Neuron (in vitro differentiated cells): ENCODE data around the gene CMIP.
A peak's percentile ranks its signal among the peaks of the same experiment; 100 is the strongest.
"Not testable (repeated sequence)": the region's sequence is repeated elsewhere in the genome, so short reads cannot be mapped to it uniquely, and the experiment has no call there.

Source experiments
- H2AFZ ChIP-seq: one replicate; pipeline ENCODE4 v1.6.1; 2013; ENCODE audit warnings: low read depth, mild to moderate bottlenecking, inconsistent platforms, low read length, moderate library complexity
- H3K27me3 ChIP-seq: one replicate; pipeline ENCODE4 v1.6.1; 2013; ENCODE audit warnings: low read length; ENCODE audit not compliant: insufficient read depth
- H3K36me3 ChIP-seq: one replicate; pipeline ENCODE4 v1.6.1; 2013; ENCODE audit warnings: low read length; ENCODE audit not compliant: insufficient read depth
- H3K4me1 ChIP-seq: one replicate; pipeline ENCODE4 v1.6.1; 2013; ENCODE audit warnings: low read length; ENCODE audit not compliant: insufficient read depth
- H3K4me3 ChIP-seq: 2 replicates; pipeline ENCODE4 v1.5.1; 2013; ENCODE audit warnings: mild to moderate bottlenecking, low read length, moderate library complexity
- H3K9me3 ChIP-seq: one replicate; pipeline ENCODE4 v1.6.1; 2013; ENCODE audit warnings: low read length

The CMIP gene

GRCh38 chr16:81737885-81738536 lies 293.4 kb downstream of the CMIP start:
- Histone ChIP-seq H3K36me3 (no peaks in the 10 kb centered on the region), H3K9me3 (no peaks in the 10 kb centered on the region), H3K27me3 (no peaks in the 10 kb centered on the region), H3K4me3 (no peak overlapping the region), H3K4me1 (no peaks in the 10 kb centered on the region), H2AFZ (no peak overlapping the region)

DNA sequence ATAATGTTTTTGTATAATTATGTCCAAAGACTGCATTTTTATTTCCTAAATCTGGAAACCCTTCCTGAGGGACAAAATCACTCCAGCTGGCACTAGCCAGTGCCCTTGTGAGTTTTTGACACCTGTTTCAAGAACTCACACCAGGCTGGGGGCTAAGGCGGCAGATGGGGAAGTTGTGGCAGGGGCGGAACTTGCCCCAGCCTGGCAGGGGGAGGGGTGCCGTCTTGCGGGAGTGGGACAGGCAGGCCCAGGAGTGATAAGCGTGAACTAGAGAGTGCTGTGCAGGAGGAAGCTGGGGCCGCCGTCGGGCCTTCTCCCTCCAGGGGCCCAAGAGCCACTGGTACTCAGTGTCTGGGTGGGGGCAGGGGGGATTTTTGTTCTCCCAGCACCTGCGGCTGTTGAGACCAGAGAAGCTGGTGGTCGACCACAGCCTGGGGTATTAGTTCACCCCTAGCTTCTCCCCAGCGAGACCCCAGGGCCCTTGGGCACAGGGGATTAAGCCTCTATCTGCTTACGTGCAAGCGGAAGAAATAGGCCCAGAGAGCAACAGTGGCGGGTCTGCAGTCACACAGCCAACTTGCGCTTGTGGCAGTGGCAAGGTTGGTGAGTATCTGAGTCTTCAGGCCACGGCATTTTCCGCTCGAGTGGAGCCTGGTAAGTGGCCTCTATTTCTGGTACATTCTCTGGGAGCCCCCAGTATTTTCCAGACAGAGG lies 294.3 kb downstream of the CMIP start:
- no peaks in the 10 kb centered on the region for H3K27me3 ChIP-seq
- H3K4me1 ChIP-seq = no peaks in the 10 kb centered on the region
- no peak overlapping the region for H3K4me3 ChIP-seq
- H3K36me3 ChIP-seq = no peaks in the 10 kb centered on the region
- no peak overlapping the region for H2AFZ ChIP-seq
- no peaks in the 10 kb centered on the region for H3K9me3 ChIP-seq

GRCh38 chr16:81739503-81739902 lies 294.9 kb downstream of the CMIP start:
- H3K4me1 ChIP-seq = no peaks in the 10 kb centered on the region
- no peaks in the 10 kb centered on the region for H3K27me3 ChIP-seq
- H3K4me3 ChIP-seq = no peak overlapping the region
- H3K36me3 ChIP-seq = no peaks in the 10 kb centered on the region
- no peak overlapping the region for H2AFZ ChIP-seq
- H3K9me3 ChIP-seq = no peaks in the 10 kb centered on the region

DNA sequence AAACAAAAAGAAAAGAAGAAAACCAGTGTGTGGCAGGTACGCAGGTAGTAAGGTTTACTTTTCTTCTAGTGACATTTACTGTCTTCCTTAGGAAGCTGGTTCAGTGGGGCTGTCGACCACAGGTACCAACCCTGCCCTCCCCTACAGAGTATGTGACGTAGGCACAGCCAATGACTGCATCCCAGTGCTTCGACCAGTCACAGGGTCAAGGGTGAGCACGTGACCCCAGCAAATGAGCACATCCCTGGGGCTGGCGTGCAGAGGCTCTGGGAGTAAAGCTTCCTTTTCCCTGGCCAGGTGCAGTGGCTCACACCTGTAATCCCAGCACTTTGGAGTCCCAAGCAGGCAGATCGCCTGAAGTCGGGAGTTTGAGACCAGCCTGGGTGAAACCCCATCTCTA lies 295.6 kb downstream of the CMIP start:
- H3K4me1 ChIP-seq = no peaks in the 10 kb centered on the region
- no peak overlapping the region for H3K4me3 ChIP-seq
- H3K9me3 ChIP-seq = no peaks in the 10 kb centered on the region
- no peak overlapping the region for H2AFZ ChIP-seq
- no peaks in the 10 kb centered on the region for H3K27me3 ChIP-seq
- H3K36me3 ChIP-seq = no peaks in the 10 kb centered on the region

DNA sequence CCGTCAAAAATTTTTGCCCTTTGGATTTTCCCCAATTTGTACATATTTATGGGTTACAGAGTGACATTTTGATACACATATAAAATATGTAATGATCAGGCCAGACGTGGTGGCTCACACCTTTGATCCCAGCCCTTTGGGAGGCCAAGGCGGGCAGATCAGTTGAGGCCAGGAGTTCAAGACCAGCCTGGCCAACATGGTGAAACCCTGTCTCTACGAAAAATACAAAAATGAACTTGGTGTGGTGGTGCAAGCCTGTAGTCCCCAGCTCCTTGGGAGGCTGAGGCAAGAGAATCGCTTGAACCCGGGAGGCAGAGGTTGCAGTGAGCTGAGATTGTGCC lies 296.8 kb downstream of the CMIP start:
- H3K4me3 ChIP-seq, H3K9me3 ChIP-seq, H3K4me1 ChIP-seq, H3K36me3 ChIP-seq, H2AFZ ChIP-seq, H3K27me3 ChIP-seq: not testable (repeated sequence)

DNA sequence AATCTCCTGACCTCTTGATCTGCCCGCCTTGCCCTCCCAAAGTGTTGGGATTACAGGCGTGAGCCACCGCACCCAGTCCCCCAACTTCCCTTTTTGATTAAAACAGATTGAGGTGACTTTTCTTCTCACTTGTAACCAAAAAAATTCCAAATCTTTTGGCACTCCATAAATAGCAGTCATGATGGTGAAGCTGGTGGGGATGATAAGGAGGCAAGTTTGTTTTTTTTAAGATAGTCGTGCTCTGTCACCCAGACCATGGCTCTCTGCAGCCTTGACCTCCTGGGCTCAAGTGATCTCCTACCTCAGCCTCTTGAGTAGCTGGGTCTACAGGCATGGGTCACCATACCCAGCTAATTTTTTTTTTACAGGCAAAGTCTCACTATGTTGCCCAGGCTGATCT lies 299.8 kb downstream of the CMIP start:
- Histone ChIP-seq H2AFZ (no peak overlapping the region), H3K36me3 (no peaks in the 10 kb centered on the region), H3K4me3 (no peak overlapping the region), H3K9me3 (no peaks in the 10 kb centered on the region), H3K27me3 (peaks cover 4% of the 10 kb centered on the region), H3K4me1 (peaks cover 4% of the 10 kb centered on the region)

- Histone ChIP-seq H3K27me3 (peaks cover 4% of the 10 kb centered on the region), H2AFZ (no peak overlapping the region), H3K4me1 (peaks cover 4% of the 10 kb centered on the region), H3K4me3 (no peak overlapping the region), H3K9me3 (no peaks in the 10 kb centered on the region), H3K36me3 (no peaks in the 10 kb centered on the region)
These were observed 300.3 kb downstream of the CMIP start for GRCh38 chr16:81744911-81745310.

- peaks cover 4% of the 10 kb centered on the region for H3K27me3 ChIP-seq
- H3K4me1 ChIP-seq = peaks cover 4% of the 10 kb centered on the region
- no peaks in the 10 kb centered on the region for H3K36me3 ChIP-seq
- H2AFZ ChIP-seq = peak overlapping the region; percentile 75
- H3K9me3 ChIP-seq = no peaks in the 10 kb centered on the region
- H3K4me3 ChIP-seq = peak overlapping the region; percentile 48
These were observed 301.3 kb downstream of the CMIP start for GRCh38 chr16:81745704-81746558.

GRCh38 chr16:81746566-81746965 lies 302.0 kb downstream of the CMIP start:
- peak overlapping the region; percentile 48 for H3K4me3 ChIP-seq
- H3K9me3 ChIP-seq = no peaks in the 10 kb centered on the region
- peaks cover 4% of the 10 kb centered on the region for H3K4me1 ChIP-seq
- H2AFZ ChIP-seq = peak overlapping the region; percentile 75
- no peaks in the 10 kb centered on the region for H3K36me3 ChIP-seq
- H3K27me3 ChIP-seq = peaks cover 4% of the 10 kb centered on the region

DNA sequence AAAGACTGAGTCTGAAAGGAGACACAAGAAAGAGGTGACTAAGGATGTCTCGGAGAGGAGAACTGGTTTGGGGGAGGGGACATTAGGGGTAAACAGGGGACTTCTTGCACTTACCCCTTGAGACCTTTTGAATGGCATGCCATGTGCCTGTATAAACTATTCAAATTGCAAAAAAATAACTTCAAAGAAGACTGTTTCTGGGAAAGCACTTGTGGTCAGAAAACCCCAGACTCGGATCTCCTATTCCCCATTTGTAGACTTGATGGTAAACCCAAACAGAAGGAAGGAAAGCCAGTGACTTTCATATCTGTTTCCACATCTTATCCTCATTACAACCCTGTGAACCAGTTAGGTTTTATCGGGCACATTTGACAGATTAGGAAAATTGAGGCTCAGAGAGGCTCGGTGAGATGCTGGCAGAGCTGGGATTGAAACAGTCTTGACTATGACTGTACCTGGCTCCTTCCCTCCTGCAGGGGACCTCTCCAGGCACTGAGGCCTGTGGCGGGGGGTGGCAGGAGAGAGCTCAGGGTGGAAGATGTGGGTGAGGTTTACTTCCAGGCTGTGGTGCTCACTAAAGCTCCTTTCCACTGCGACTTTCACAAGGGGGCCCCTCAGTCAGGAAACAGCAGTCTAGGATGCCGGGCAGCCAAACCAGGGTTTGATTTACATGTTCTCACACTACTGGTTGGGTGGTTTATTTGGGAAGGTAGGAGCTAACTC lies 304.0 kb downstream of the CMIP start:
- Histone ChIP-seq H3K4me3 (no peak overlapping the region), H3K36me3 (no peaks in the 10 kb centered on the region), H3K27me3 (peaks cover 4% of the 10 kb centered on the region), H3K4me1 (peaks cover 4% of the 10 kb centered on the region), H2AFZ (no peak overlapping the region), H3K9me3 (no peaks in the 10 kb centered on the region)

DNA sequence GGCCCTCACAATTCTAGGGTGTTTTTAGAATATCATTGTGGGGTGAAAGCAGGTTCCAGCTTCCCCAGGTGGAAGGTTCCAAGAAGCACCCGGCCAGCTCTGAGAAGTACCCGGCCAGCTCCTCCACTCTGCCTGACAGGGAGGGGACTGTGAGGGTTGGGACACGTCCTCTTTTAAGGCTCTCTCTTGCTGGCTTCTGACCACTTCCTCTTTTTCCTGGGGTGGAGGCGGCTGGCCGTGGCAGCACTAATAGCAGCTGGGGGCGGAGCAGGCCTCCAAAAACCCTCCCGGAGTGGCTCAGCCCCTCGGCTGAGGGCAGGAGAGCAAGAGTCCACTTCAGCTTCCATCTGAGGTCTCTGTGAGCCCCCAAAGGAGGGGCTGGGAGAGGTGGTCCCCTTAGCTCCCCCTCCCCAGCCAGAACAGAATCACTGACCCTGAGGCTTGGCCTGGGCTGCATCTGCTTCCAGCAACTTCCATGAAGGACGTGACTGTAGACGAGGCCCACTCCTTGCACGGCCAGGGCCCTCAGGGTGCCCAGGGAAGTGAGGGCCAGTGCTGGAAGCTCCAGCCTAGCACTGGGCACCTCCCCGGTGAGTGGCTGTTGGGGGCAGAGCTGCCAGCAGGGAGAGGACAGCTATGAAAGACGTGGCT lies 307.7 kb downstream of the CMIP start:
- H3K9me3 ChIP-seq = no peaks in the 10 kb centered on the region
- H3K4me1 ChIP-seq = no peaks in the 10 kb centered on the region
- no peak overlapping the region for H2AFZ ChIP-seq
- peaks cover 4% of the 10 kb centered on the region for H3K27me3 ChIP-seq
- no peak overlapping the region for H3K4me3 ChIP-seq
- no peaks in the 10 kb centered on the region for H3K36me3 ChIP-seq

DNA sequence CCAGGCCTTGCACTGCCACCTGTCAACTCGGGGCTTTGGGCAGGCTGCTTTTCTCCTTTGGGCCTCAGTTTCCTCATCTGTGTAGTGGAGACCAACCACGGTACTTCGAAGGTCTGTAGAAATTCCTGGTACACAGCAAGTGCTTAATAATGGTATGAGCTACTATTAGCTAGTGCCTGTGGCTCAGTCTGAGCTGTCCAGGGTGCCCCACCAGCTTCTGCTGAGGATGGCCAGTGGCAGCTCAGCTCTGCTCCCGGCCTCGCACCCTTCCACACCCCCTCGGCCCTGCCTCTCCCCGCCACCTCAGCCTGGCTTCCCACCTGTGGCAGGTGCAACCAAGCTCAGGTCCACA lies 308.2 kb downstream of the CMIP start:
- peaks cover 4% of the 10 kb centered on the region for H3K27me3 ChIP-seq
- H3K9me3 ChIP-seq = no peaks in the 10 kb centered on the region
- no peaks in the 10 kb centered on the region for H3K36me3 ChIP-seq
- no peak overlapping the region for H2AFZ ChIP-seq
- no peaks in the 10 kb centered on the region for H3K4me1 ChIP-seq
- no peak overlapping the region for H3K4me3 ChIP-seq
